Measurements from ENCODE around the gene EFCAB12.
A peak's percentile ranks its signal among the peaks of the same experiment; 100 is the strongest.
"Not testable (repeated sequence)": the region's sequence is repeated elsewhere in the genome, so short reads cannot be mapped to it uniquely, and the experiment has no call there.

EFCAB12 gene

GRCh38 chr3:129393271-129393670, 35.2 kb downstream of the EFCAB12 start:
- no peak for DNase-seq (ENCODE audit: low read depth)

DNA sequence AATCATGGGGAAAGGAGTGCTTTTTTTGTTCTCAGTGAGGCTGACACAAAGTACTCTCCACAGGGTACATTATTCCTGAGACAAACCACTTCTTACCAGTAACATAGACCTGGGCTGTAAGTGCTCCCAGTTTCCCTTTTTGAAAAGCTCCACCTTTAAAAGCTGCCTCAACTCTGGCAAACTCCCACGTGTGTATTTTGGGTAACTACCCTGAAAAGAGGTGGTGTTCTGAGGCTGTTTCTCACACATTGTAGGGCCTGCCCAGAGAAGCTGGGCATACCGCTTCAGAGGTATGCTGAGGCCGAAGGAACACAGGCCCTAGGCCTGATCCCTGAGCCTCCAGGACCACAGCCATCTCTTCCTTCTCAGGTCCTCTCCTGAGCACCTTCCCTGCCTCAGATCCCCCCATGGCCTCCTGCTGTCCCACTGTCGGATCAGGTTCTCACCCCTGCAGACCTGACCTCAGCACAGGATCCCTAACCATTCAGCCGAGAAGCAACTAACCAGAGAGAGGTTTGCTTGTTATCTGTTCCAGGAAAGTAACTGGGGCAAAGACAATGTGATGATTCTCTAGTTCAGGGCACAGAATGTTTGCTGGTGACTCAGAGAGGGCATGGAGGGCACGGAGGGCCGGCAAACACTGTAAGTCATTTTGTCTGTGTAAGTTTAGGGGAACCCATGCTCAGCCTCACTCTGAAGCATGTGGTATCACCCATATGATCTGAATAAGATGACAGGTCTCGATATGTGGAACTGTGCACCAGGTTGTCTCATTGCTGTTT, 36.1 kb downstream of the EFCAB12 start:
- not testable (repeated sequence) for DNase-seq (ENCODE audit: low read depth)

DNA sequence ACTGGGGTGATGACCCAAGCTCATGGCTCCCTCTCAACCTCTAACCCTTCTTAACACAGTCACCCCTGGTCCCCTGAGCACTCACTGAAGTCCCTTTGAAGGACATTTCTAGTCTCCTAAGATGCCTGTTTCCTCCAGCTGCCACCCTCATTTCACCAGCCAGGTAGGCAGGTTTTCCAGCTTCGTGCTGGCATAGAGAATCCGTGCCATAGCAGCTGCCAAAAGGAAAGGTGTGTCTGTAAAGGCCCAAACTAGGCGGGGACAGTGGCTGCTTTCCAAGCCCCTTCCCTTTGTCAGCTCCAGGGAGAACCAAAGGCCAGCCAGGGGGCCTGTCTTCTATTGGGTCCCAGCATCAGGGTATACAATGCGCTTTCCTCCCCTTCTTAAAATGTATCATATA, 36.9 kb downstream of the EFCAB12 start:
- not testable (repeated sequence) for DNase-seq (ENCODE audit: low read depth)

DNA sequence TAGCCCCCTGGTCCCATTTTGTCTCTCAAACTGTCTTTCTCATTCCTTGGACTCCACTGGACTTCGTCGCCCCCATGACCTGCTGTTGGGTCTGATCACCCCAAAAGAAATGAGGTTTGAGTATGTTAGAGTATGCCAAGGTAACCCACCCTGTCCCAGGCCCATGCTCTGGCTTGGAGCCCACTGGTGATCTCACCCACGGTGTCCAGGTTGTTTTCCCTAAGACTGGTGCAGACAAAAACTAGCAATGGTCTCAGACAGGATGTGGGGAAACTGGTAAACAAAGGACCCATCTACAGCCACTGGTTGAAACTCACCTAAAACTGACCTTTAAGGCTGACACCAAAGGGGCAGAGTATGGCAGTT, 38.9 kb downstream of the EFCAB12 start:
- no peak for DNase-seq (ENCODE audit: low read depth)

DNA sequence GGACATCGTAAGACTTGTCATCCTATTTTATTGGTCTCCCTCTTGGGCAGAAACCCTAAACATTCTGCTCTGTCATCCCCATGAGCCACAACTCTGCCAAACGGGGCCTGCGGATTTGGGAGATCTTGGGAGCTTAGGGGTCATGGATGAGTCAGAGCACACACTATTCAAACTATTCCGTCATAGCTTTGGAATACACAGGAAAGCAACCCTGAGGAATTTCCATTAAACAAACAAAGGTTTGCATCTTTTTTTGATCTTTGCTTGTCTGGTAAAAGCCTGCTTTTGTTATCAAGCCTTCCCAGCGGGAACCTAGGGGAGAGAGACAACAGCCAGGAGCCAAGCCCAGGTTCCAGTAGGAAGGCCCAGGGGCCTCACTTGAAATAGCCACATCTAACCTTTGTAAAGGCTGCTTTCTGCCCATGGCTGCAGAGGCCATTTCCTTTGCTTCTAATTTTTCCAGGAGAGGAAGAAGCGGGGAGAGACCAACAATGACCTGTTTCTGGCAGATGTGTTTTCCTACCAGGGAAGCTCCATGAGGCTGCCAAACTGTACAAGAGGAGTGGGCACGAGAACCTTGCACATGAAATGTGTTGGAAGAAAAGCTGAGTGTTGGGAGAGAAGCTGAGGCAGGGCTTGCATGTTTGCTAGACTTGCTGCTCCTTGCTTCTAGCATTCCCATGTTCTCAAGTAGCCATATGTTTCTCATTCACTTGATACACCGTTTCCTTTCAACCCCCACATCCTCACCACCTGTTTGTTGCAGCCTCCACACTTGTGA, 39.5 kb downstream of the EFCAB12 start:
- DNase-seq (ENCODE audit: low read depth) = not testable (repeated sequence)

DNA sequence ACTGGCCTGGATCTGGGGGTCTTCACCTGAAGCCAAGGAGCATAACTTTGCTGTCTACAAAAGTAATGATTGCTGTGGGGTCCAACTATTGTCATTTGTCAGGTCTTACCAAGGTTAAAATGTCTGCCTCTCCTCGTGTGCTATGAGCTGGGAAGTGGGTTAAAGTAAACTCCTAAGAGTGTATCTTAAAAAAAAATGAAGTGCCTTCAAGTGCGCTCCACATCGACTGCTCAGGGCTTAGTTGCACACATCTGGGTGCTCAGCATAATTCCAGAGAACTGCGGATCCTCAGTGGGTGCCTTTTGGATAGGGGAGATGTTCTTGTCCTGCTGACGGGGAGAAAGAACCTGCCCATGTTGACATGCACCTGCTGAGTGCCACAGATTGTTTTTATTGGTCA, 40.9 kb downstream of the EFCAB12 start:
- DNase-seq (ENCODE audit: low read depth) = no peak

- no peak for DNase-seq (ENCODE audit: low read depth)
Observed at GRCh38 chr3:129386984-129387383, 41.5 kb downstream of the EFCAB12 start.

GRCh38 chr3:129385507-129385906, 42.9 kb downstream of the EFCAB12 start:
- not testable (repeated sequence) for DNase-seq (ENCODE audit: low read depth)

DNA sequence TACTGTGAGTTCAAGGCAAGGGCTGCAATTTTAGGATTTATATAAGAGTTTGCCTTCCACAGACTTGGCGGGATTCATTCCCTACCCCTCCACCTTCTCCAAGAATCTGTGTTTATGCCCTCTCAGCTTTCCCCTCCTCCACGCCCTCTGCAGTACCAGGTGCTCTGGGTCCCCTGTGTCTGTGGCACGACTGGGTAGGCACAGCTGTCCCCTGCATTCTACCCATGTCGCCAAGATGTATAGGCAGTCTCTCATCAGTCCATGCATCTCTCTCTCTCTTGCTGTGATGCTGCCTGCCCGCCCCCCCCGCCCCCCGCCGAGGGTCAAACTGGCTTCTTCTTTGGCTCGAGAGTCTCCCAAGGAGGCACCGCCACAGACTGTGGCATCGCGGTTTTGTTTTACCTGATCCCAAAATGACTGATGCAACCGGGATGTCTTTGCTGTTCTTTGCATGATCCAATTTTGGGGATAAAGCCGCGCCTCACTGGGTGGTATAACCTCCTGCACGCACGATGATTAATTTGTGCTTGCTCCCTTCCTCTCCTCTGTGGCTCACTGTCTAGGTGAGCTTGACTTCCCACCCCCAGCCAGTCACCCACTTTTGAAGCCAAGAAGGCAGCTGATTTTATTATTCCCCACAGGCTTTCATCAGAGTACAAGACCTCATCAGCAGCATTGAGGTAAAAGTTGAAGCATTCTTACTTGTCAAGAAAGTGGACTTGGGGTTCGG, 43.7 kb downstream of the EFCAB12 start:
- DNase-seq (ENCODE audit: low read depth) = no peak

DNA sequence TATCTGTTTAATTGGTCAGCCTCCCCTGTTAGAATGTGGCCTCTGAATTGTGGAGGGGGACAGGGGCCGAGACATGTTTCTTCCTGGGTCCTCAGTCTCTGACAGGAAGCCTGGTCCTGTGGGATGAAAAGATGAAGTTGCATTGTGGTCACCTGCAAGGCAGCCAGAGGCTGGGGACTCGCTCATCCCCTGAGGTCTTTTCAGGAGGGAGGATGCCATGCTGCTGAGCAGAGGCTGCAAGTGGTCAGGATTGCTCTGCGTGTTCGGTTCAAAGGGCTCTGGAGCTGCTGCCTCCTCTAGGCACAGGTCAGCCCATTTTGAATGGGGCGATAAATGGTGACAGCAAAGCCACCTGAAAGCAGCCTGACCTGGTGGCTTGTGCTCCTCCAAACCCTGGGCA, 44.3 kb downstream of the EFCAB12 start:
- not testable (repeated sequence) for DNase-seq (ENCODE audit: low read depth)

- peak; percentile 31 for DNase-seq (ENCODE audit: low read depth)
Observed at GRCh38 chr3:129383292-129383860, 45.1 kb downstream of the EFCAB12 start.

DNA sequence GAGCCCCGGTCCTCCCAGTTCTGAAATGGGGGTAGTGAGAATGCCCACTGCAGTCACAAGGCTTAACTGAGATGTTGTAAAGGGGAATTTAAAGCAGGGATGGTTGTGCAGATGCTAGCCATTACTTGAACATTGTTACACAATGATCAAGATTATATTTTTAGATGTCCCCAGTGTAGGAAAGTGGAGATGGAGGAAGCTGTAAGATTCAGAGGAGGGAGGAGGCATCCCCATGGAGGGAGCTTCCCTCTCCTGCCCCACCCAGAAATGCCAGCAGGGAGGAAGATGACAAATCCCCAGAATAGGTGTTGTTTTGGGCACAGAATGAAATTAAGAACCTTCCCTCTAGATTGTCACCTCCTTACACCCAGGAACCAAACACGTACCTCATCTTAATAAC, 46.1 kb downstream of the EFCAB12 start:
- no peak for DNase-seq (ENCODE audit: low read depth)

DNA sequence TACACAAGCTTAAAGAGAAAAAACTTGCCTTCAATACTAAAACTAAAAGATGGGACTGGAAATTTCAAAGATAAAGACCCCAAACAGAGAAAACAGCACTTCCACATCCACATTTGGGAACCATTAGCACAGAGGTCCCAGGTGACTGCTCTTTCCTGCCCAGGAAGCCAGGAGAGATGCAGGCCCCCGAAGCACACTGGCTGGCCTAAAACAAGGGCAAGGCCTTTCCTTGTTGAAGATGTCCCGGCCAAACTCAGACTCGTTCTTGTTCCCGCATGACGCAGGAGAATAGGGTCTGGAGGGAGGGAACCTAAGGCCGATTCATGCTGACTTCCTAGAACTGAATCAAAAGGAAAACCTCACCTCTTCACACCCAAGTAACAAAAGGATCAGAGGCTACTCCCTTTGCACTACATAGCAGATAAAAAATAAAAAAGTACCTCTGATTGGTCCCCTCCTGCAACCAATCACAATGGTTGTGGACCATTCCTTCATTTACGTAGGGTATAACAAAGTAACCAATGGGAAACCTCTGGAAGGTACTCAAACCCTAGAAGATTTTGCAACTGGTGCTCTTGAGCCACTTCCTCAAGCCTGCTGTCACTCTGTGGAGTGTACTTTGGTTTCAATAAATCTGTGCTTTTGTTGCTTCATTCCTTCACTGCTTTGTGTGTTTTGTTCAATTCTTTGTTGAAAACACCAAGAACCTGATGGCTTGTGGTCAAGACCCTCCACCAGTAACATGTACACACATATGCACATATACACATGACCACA, 48.7 kb downstream of the EFCAB12 start:
- DNase-seq (ENCODE audit: low read depth) = no peak

- DNase-seq (ENCODE audit: low read depth) = no peak
Observed at GRCh38 chr3:129378949-129379348, 49.5 kb downstream of the EFCAB12 start.

- no peak for DNase-seq (ENCODE audit: low read depth)
Observed at GRCh38 chr3:129377615-129378014, 50.8 kb downstream of the EFCAB12 start.

DNA sequence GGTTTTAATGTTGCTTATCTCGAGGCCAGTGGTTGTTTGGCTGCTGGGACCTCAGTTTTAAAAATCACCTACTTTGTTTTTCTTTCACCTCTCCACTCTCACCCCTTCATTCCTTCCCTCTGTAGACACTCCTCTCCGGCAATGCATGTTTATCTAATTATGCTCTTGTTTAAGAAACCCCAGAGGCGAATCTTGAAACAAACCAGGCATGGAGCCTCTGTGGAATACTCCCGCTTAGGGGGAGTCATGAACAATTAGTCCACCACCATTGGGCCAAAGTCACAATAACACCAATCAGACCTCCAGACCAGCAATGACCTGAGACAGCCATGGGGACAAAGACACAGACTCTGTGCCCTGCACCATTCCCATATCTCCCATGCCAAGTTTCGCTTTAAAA, 53.3 kb downstream of the EFCAB12 start:
- no peak for DNase-seq (ENCODE audit: low read depth)

- no peak for DNase-seq (ENCODE audit: low read depth)
Observed at GRCh38 chr3:129371041-129371826, 57.2 kb downstream of the EFCAB12 start.

- DNase-seq (ENCODE audit: low read depth) = no peak
Observed at GRCh38 chr3:129370248-129370964, 58.0 kb downstream of the EFCAB12 start.

GRCh38 chr3:129369711-129370110, 58.7 kb downstream of the EFCAB12 start:
- no peak for DNase-seq (ENCODE audit: low read depth)

DNA sequence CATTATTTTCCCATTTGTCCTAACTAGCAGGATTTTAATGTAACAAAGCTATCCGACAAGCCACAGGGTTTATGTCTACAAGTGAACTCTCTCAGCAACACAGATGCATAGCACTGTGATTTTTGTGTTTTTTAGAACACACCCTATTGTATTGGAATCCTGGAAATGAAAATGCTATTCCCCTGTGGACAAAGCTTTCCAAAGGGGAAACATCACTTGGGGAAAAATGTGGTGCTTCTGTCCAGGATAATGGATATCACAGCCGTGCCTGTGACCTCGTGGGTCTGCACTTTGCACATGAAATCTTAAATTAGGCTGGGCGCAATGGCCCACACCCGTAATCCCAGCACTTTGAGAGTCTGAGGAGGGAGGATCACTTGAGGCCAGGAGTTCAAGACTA, 60.6 kb downstream of the EFCAB12 start:
- no peak for DNase-seq (ENCODE audit: low read depth)
